GM12878 (cell line): ENCODE results near the gene KIAA2012. TPM values are rescaled to one million over a fixed set of nuclear protein-coding genes. Genes with fewer than 3 reads are reported as not detected.

Experiments
- ATAC-seq: fragments of 200-7000 bp; cut with Tn5 transposase; 3 replicates; pipeline ENCODE4 v1.9.1; 2020; ENCODE audit warnings: mild to moderate bottlenecking, moderate library complexity
- BruUV-seq: library from RNA; stranded (reverse); fragments of 400-500 nt; replicated peaks from 2 replicates; lab custom pipeline; 2021; lab: Mats Ljungman, UMichigan
- CTCF ChIA-PET: fragments of 300-600 bp; sonication (Branson Sonifier 250); formaldehyde crosslinking; extraction: SDS; loops from one replicate; lab custom pipeline; 2021; ENCODE audit warnings: inconsistent platforms; lab: Yijun Ruan, JAX
- POLR2A ChIA-PET: fragments of 350-600 bp; formaldehyde crosslinking; extraction: SDS; loops from one replicate; lab custom pipeline; 2021; ENCODE audit warnings: inconsistent platforms; lab: Charles Lee
- RAD21 ChIA-PET: fragments of 300-600 bp; sonication (Branson Sonifier 250); formaldehyde crosslinking; loops from one replicate; lab custom pipeline; 2023; ENCODE audit warnings: antibody characterized with exemption; ENCODE audit not compliant: unreplicated experiment; lab: Charles Lee
- SMC1A ChIA-PET: fragments of 300-600 bp; sonication (Branson Sonifier 250); formaldehyde crosslinking; loops from one replicate; lab custom pipeline; 2023; ENCODE audit not compliant: unreplicated experiment, uncharacterized antibody; lab: Charles Lee
- DNase-seq: peaks from one replicate; pipeline ENCODE4 v3.0.0-alpha.2; 2011; ENCODE audit warnings: low read depth, low spot score
- FAIRE-seq: peaks from 3 replicates; lab custom pipeline; 2011; peaks lifted over from hg19 to GRCh38; lab: Jason Lieb, UNC
- H2AFZ ChIP-seq: 2 replicates; pipeline ENCODE4 v1.6.0; 2011; ENCODE audit warnings: low read depth, low read length, control low read depth; ENCODE audit not compliant: control insufficient read depth
- H3K27ac ChIP-seq: 2 replicates; pipeline ENCODE4 v1.5.1; 2011; ENCODE audit warnings: control low read depth; ENCODE audit not compliant: control insufficient read depth, insufficient read depth
- H3K27me3 ChIP-seq, 2 experiments: replicated peaks in 1 of 2; 2 replicates each; pipeline versions ENCODE4 v1.6.0 to v1.6.1; 2011; ENCODE audit warnings: low read length in 1 of 2; ENCODE audit not compliant: control insufficient read depth in 2 of 2, insufficient read depth in 2 of 2
- H3K36me3 ChIP-seq, 2 experiments: 2 replicates each; pipeline ENCODE4 v1.5.1; 2011; ENCODE audit warnings: low read length in 1 of 2; ENCODE audit not compliant: control insufficient read depth in 2 of 2, insufficient read depth in 2 of 2
- H3K4me1 ChIP-seq: 2 replicates; pipeline ENCODE4 v1.6.1; 2011; ENCODE audit warnings: mild to moderate bottlenecking, low read length, moderate library complexity, mixed read lengths; ENCODE audit not compliant: control insufficient read depth, insufficient read depth
- H3K4me2 ChIP-seq: 2 replicates; pipeline ENCODE4 v1.6.0; 2011; ENCODE audit warnings: control low read depth; ENCODE audit not compliant: control insufficient read depth, insufficient read depth
- H3K4me3 ChIP-seq: fragments of 200-600 bp; sonication (generic); 2 replicates; pipeline ENCODE4 v1.5.1; 2016
- H3K79me2 ChIP-seq: 2 replicates; pipeline ENCODE4 v1.6.0; 2011; ENCODE audit warnings: low read length; ENCODE audit not compliant: control insufficient read depth, insufficient read depth
- H3K9ac ChIP-seq: 2 replicates; pipeline ENCODE4 v1.8.0; 2011; ENCODE audit warnings: low read length, control low read depth, mixed read lengths; ENCODE audit not compliant: control insufficient read depth, insufficient read depth
- H3K9me3 ChIP-seq: replicated peaks from 3 replicates; pipeline ENCODE4 v1.5.1; 2011; ENCODE audit warnings: mild to moderate bottlenecking, low read length; ENCODE audit not compliant: control insufficient read depth, insufficient read depth
- H4K20me1 ChIP-seq: 2 replicates; pipeline ENCODE4 v1.6.0; 2011; ENCODE audit not compliant: control insufficient read depth, insufficient read depth
- ATF7 ChIP-seq: fragments of 450-650 bp; IDR thresholded peaks from 2 replicates; pipeline ENCODE4 v1.6.1; 2016; ENCODE audit warnings: low read depth, mild to moderate bottlenecking
- BMI1 ChIP-seq: fragments of 450-650 bp; IDR thresholded peaks from 2 replicates; pipeline ENCODE4 v1.6.1; 2016; ENCODE audit warnings: mild to moderate bottlenecking, moderate library complexity, borderline replicate concordance
- CHD2 ChIP-seq: IDR thresholded peaks from 2 replicates; pipeline ENCODE4 v1.6.1; 2011; ENCODE audit warnings: low read depth, low read length, improper control_type of control experiment, borderline replicate concordance
- EGR1 ChIP-seq, 2 experiments: IDR thresholded peaks; 1 replicate in 1 of 2; 2 replicates in 1 of 2; pipeline ENCODE4 v1.6.1; 2011 to 2012; ENCODE audit warnings: low read depth in 2 of 2, low read length in 2 of 2, borderline replicate concordance in 1 of 2, mild to moderate bottlenecking in 1 of 2, moderate library complexity in 1 of 2
- IKZF2 ChIP-seq, 2 experiments: fragments of 450-650 bp; IDR thresholded peaks; 2 replicates each; pipeline ENCODE4 v1.6.1; 2017; ENCODE audit warnings: mild to moderate bottlenecking in 2 of 2, moderate library complexity in 2 of 2
- MAX ChIP-seq: IDR thresholded peaks from 2 replicates; pipeline ENCODE4 v1.6.1; 2012; ENCODE audit warnings: low read depth, low read length, improper control_type of control experiment
- RELB ChIP-seq: fragments of 450-650 bp; IDR thresholded peaks from 2 replicates; pipeline ENCODE4 v1.6.1; 2017; ENCODE audit warnings: low read depth, mild to moderate bottlenecking, moderate library complexity
- REST ChIP-seq: IDR thresholded peaks from 2 replicates; pipeline ENCODE4 v1.6.1; 2012; ENCODE audit warnings: mild to moderate bottlenecking, low read depth, low read length
- RUNX3 ChIP-seq: IDR thresholded peaks from 2 replicates; pipeline ENCODE4 v1.6.1; 2012; ENCODE audit warnings: low read length, inconsistent platforms
- SMAD5 ChIP-seq: IDR thresholded peaks from 2 replicates; pipeline ENCODE4 v1.6.1; 2016; ENCODE audit warnings: antibody characterized with exemption, low read depth
- SMC3 ChIP-seq: IDR thresholded peaks from 2 replicates; pipeline ENCODE4 v1.6.1; 2011; ENCODE audit warnings: low read length, improper control_type of control experiment, borderline replicate concordance
- TAF1 ChIP-seq: IDR thresholded peaks from 2 replicates; pipeline ENCODE4 v1.6.1; 2011; ENCODE audit warnings: mild to moderate bottlenecking, low read depth, low read length, borderline replicate concordance
- TCF3 ChIP-seq: IDR thresholded peaks from 2 replicates; pipeline ENCODE4 v1.6.1; 2012; ENCODE audit warnings: low read depth, mild to moderate bottlenecking, low read length, borderline replicate concordance; ENCODE audit not compliant: insufficient read depth
- ZNF592 ChIP-seq: fragments of 450-650 bp; IDR thresholded peaks from 2 replicates; pipeline ENCODE4 v1.6.1; 2017; ENCODE audit warnings: mild to moderate bottlenecking, moderate library complexity
- WGBS: methylation state at CpG from one replicate; pipeline ENCODE4 v1.1.6; 2016; ENCODE audit warnings: low lambda C conversion rate; ENCODE audit not compliant: insufficient replicate concordance, insufficient coverage; ENCODE audit errors: missing lambda C conversion rate; 5-methylcytosine and 5-hydroxymethylcytosine counted together
- in situ Hi-C: fragments of 300-500 bp; cut with MboI; formaldehyde crosslinking; loops from 9 replicates; pipeline ENCODE4 v1.14.3; 2018; ENCODE audit warnings: mixed read lengths
- intact Hi-C: fragments of 100-400 bp; cut with micrococcal nuclease; formaldehyde crosslinking; loops from one replicate; pipeline ENCODE4 v1.14.2; 2022; ENCODE audit not compliant: unreplicated experiment
- polyA plus RNA-seq, 11 experiments: library from polyadenylated mRNA; depleted of rRNA in 4 of 11; unstranded in 6 of 11; stranded (reverse) in 5 of 11; fragments of >200 nt; fragmentation: Nextera tagmentation in 4 of 11; fragmentation: Illumina TruSeq in 1 of 11; extraction: Ambion mirVana in 4 of 11; extraction: Trizol in 1 of 11; gene quantifications; 1 replicate in 1 of 11; 2 replicates in 10 of 11; pipeline versions ENCODE4 v1.2.1 to v1.2.3, GENCODE V29; 2011 to 2016; ENCODE audit warnings: inconsistent platforms in 2 of 11, missing spikeins in 2 of 11, low read depth in 1 of 11
- total RNA-seq, 4 experiments: library from RNA; depleted of rRNA in 3 of 4; stranded (reverse); fragments of >200 nt in 3 of 4; fragmentation: Illumina TruSeq in 1 of 4; extraction: Trizol in 1 of 4; gene quantifications; 2 replicates each; pipeline versions ENCODE4 v1.2.1 to v1.2.3, GENCODE V29; 2013 to 2021

KIAA2012 gene
- total and polyA plus RNA-seq, 10 of the 15 experiments (the other 5 are each of a cell fraction or from before 2014, with no cell fraction given) = 0.03 TPM; not detected in 9

- no peak for DNase-seq
- no TSS peak for BruUV-seq
- ChIA-PET POLR2A (no interaction called here), CTCF (interaction anchor here (0.6 to 2.1 kb wide), 5 partner anchors 8 to 286 kb away, joined by 3 to 6 read pairs (median 5); no protein-coding TSS in a partner anchor), RAD21 (no interaction called here), SMC1A (interaction anchor here (1.0 kb wide), 1 partner anchor 235 kb away, joined by 3 read pairs; no protein-coding TSS in a partner anchor)
- H3K36me3 ChIP-seq = no peaks in the 10 kb centered on the region
- no peaks in the 10 kb centered on the region for H4K20me1 ChIP-seq
- no peaks in the 10 kb centered on the region for H3K27me3 ChIP-seq
- TF ChIP-seq RELB (no peak), CHD2 (no peak), TAF1 (no peak), SMAD5 (no peak), ATF7 (no peak), IKZF2 (IDR thresholded peaks at IDR 0.05) (no peak), ZNF592 (no peak), TCF3 (no peak), BMI1 (no peak), EGR1 (IDR thresholded peaks at IDR 0.05; ENCODE audit: borderline replicate concordance in 1 of 2, low read depth in 2 of 2, low read length in 2 of 2) (no peak), RUNX3 (no peak), REST (no peak), SMC3 (no peak), MAX (no peak)
- H2AFZ ChIP-seq = no peak overlapping the region
- no peak overlapping the region for H3K27ac ChIP-seq
- in situ Hi-C loops = no loop called here
- H3K4me3 ChIP-seq = no peak overlapping the region
- no peaks in the 10 kb centered on the region for H3K9me3 ChIP-seq
- intact Hi-C loops = no loop called here
- H3K4me1 ChIP-seq = no peaks in the 10 kb centered on the region
- WGBS = 59% methylated on average over 3 of the region's 3 CpGs
- no peak for ATAC-seq
- no peak for FAIRE-seq
- no peak overlapping the region for H3K9ac ChIP-seq
- no peaks in the 10 kb centered on the region for H3K79me2 ChIP-seq
- no peak overlapping the region for H3K4me2 ChIP-seq
These were observed 25.2 kb downstream of the KIAA2012 start for GRCh38 chr2:202098291-202098690.
